Thoracic aorta (tissue), 2 donors: ENCODE measurements around the gene HMCES. TPM values are rescaled to one million over a fixed set of nuclear protein-coding genes. Genes with fewer than 3 reads are reported as not detected.

Experiments used
- ATAC-seq: fragments of 150-250 bp; one replicate; pipeline ENCODE4 v1.8.0; 2017; ENCODE audit warnings: low read depth; ENCODE audit not compliant: insufficient number of reproducible peaks, low FRiP score
- DNase-seq: peaks from one replicate; pipeline ENCODE4 v3.0.0-alpha.2; 2020; ENCODE audit warnings: low spot score
- H3K27ac ChIP-seq, 2 donors: fragments of 200-600 bp; sonication (generic); 1 replicate in 1 of 2; 2 replicates in 1 of 2; pipeline ENCODE4 v1.5.1; 2016; ENCODE audit warnings: mild to moderate bottlenecking in 2 of 2, moderate library complexity in 2 of 2
- H3K27me3 ChIP-seq: fragments of 200-600 bp; sonication (generic); replicated peaks from 2 replicates; pipeline ENCODE4 v1.6.0; 2016; ENCODE audit warnings: mild to moderate bottlenecking; ENCODE audit not compliant: insufficient read depth
- H3K36me3 ChIP-seq: fragments of 200-600 bp; sonication (generic); one replicate; pipeline ENCODE4 v1.5.1; 2016
- H3K4me1 ChIP-seq, 2 donors: fragments of 200-600 bp; sonication (generic); 1 replicate in 1 of 2; 2 replicates in 1 of 2; pipeline versions ENCODE4 v1.5.1 to v1.6.0; 2016; ENCODE audit warnings: low read depth in 2 of 2, mild to moderate bottlenecking in 1 of 2; ENCODE audit not compliant: control insufficient read depth in 1 of 2
- H3K4me3 ChIP-seq: fragments of 200-600 bp; sonication (generic); 2 replicates; pipeline ENCODE4 v1.5.1; 2016; ENCODE audit warnings: mild to moderate bottlenecking
- H3K9me3 ChIP-seq: fragments of 200-600 bp; sonication (generic); 2 replicates; pipeline ENCODE4 v1.5.1; 2016
- CTCF ChIP-seq: fragments of 200-600 bp; sonication (generic); IDR thresholded peaks from one replicate; pipeline ENCODE4 v1.5.1; 2019; ENCODE audit warnings: antibody characterized with exemption
- total RNA-seq, 2 donors: library from RNA; depleted of rRNA; stranded (reverse); fragments of >200 nt; gene quantifications; one replicate each; pipeline versions ENCODE4 v1.1.0 to v1.2.3, GENCODE V29; 2016

The HMCES gene
- total RNA-seq, 2 donors from 2014 or later: 12.0 to 23.9 TPM

- Histone ChIP-seq H3K4me1 (peaks cover 0 to 29% of the 10 kb centered on the region in 2 donors), H3K9me3 (no peaks in the 10 kb centered on the region), H3K4me3 (peak overlapping the region; percentile 57), H3K27me3 (no peaks in the 10 kb centered on the region), H3K27ac (no peak overlapping the region), H3K36me3 (no peaks in the 10 kb centered on the region)
- TF ChIP-seq CTCF: no peak
- ATAC-seq (no peak), DNase-seq (no peak)
Measured at GRCh38 chr3:129344540-129345220, 66.0 kb downstream of the HMCES start.

GRCh38 chr3:129345281-129345680 is 66.6 kb downstream of the HMCES start:
- no peaks in the 10 kb centered on the region for H3K36me3 ChIP-seq
- no peak for DNase-seq
- H3K4me1 ChIP-seq: peaks cover 0 to 29% of the 10 kb centered on the region in 2 donors
- H3K4me3 ChIP-seq: no peak overlapping the region
- no peaks in the 10 kb centered on the region for H3K9me3 ChIP-seq
- H3K27me3 ChIP-seq: no peaks in the 10 kb centered on the region
- H3K27ac ChIP-seq: no peak overlapping the region
- TF ChIP-seq CTCF: no peak
- ATAC-seq: no peak

- Histone ChIP-seq H3K36me3 (no peaks in the 10 kb centered on the region), H3K27me3 (no peaks in the 10 kb centered on the region), H3K4me1 (peaks cover 0 to 29% of the 10 kb centered on the region in 2 donors), H3K27ac (no peak overlapping the region), H3K9me3 (no peaks in the 10 kb centered on the region), H3K4me3 (no peak overlapping the region)
- ATAC-seq (no peak), DNase-seq (no peak)
- no peak for TF ChIP-seq CTCF
Measured at GRCh38 chr3:129345971-129346370, 67.3 kb downstream of the HMCES start.

- no peaks in the 10 kb centered on the region for H3K9me3 ChIP-seq
- DNase-seq (no peak), ATAC-seq (no peak)
- no peaks in the 10 kb centered on the region for H3K27me3 ChIP-seq
- H3K27ac ChIP-seq: no peak overlapping the region
- peaks cover 0 to 29% of the 10 kb centered on the region in 2 donors for H3K4me1 ChIP-seq
- no peak overlapping the region for H3K4me3 ChIP-seq
- TF ChIP-seq CTCF: no peak
- H3K36me3 ChIP-seq: no peaks in the 10 kb centered on the region
Measured at GRCh38 chr3:129346695-129347457, 68.2 kb downstream of the HMCES start.

- Histone ChIP-seq H3K27me3 (no peaks in the 10 kb centered on the region), H3K9me3 (no peaks in the 10 kb centered on the region), H3K4me1 (peaks cover 0 to 29% of the 10 kb centered on the region in 2 donors), H3K27ac (no peak overlapping the region), H3K4me3 (no peak overlapping the region), H3K36me3 (no peaks in the 10 kb centered on the region)
- no peak for ATAC-seq
- DNase-seq: no peak
- TF ChIP-seq CTCF: no peak
Measured at GRCh38 chr3:129347458-129347845, 68.8 kb downstream of the HMCES start.
